A549 (cell line): ENCODE results near the gene PLCD1. TPM values are rescaled to one million over a fixed set of nuclear protein-coding genes. Genes with fewer than 3 reads are reported as not detected.

ENCODE experiments used
- ATAC-seq, 2 experiments: fragments of 200-7000 bp in 1 of 2; fragments of >200 bp in 1 of 2; cut with Nextera tagmentation in 1 of 2; cut with Tn5 transposase in 1 of 2; 3 replicates each; pipeline versions ENCODE4 v1.8.0 to v1.9.1; 2018 to 2020; ENCODE audit warnings: mild to moderate bottlenecking in 1 of 2, moderate library complexity in 1 of 2
- CTCF ChIA-PET: fragments of 300-600 bp; sonication (Branson Sonifier 250); formaldehyde crosslinking; extraction: SDS; loops from one replicate; lab custom pipeline; 2021; ENCODE audit warnings: antibody characterized with exemption, inconsistent platforms; lab: Yijun Ruan, JAX
- POLR2A ChIA-PET: fragments of 350-600 bp; formaldehyde crosslinking; extraction: SDS; loops from one replicate; lab custom pipeline; 2021; ENCODE audit warnings: antibody characterized with exemption, inconsistent platforms; lab: Yijun Ruan, JAX
- DNase-seq, 2 experiments: peaks; one replicate each; pipeline versions ENCODE4 v3.0.0 to v3.0.0-alpha.2; 2011 to 2016; ENCODE audit warnings: low read depth in 1 of 2, low spot score in 1 of 2
- FAIRE-seq: peaks from 2 replicates; lab custom pipeline; 2011; peaks lifted over from hg19 to GRCh38; lab: Jason Lieb, UNC
- H3K27ac ChIP-seq, 2 experiments: fragments of >200 bp; sonication (Bioruptor Twin); formaldehyde crosslinking; 3 replicates each; pipeline ENCODE4 v1.5.1; 2016 to 2017
- H3K4me1 ChIP-seq: fragments of >200 bp; sonication (Bioruptor Twin); formaldehyde crosslinking; 3 replicates; pipeline ENCODE4 v1.6.1; 2016
- H3K4me2 ChIP-seq: fragments of >200 bp; sonication (Bioruptor Twin); formaldehyde crosslinking; 3 replicates; pipeline ENCODE4 v1.6.1; 2016
- H3K4me3 ChIP-seq: fragments of >200 bp; sonication (Bioruptor Twin); formaldehyde crosslinking; 3 replicates; pipeline ENCODE4 v1.5.1; 2016
- H3K9me3 ChIP-seq: fragments of >200 bp; sonication (Bioruptor Twin); formaldehyde crosslinking; 3 replicates; pipeline ENCODE4 v1.6.1; 2016
- CBX8 ChIP-seq: fragments of 200-600 bp; sonication (generic); IDR thresholded peaks from 2 replicates; pipeline ENCODE4 v1.6.1; 2016
- CEBPB ChIP-seq, 2 experiments: fragments of >200 bp in 1 of 2; sonication (Bioruptor Twin) in 1 of 2; formaldehyde crosslinking in 1 of 2; IDR thresholded peaks; 2 replicates each; pipeline ENCODE4 v1.6.1; 2012 to 2016
- CHD2 ChIP-seq: fragments of 150-350 bp; IDR thresholded peaks from 2 replicates; pipeline ENCODE4 v1.6.1; 2014; ENCODE audit warnings: low read length; ENCODE audit not compliant: partially characterized antibody
- CHD4 ChIP-seq: fragments of 200-600 bp; sonication (generic); IDR thresholded peaks from 2 replicates; pipeline ENCODE4 v1.6.1; 2016; ENCODE audit warnings: antibody characterized with exemption, mild to moderate bottlenecking, borderline replicate concordance
- EHF ChIP-seq: fragments of 250-450 bp; sonication (Bioruptor Pico); IDR thresholded peaks from 2 replicates; pipeline ENCODE4 v1.5.0; 2020; ENCODE audit warnings: mild to moderate bottlenecking
- GATA3 ChIP-seq: IDR thresholded peaks from 2 replicates; pipeline ENCODE4 v1.6.1; 2012; ENCODE audit warnings: borderline replicate concordance
- HEYL ChIP-seq: fragments of 250-450 bp; sonication (Bioruptor Pico); IDR thresholded peaks from 2 replicates; pipeline ENCODE4 v1.8.0; 2021; ENCODE audit warnings: mild to moderate bottlenecking, moderate library complexity
- HOXA7 ChIP-seq: fragments of 250-450 bp; sonication (Bioruptor Pico); IDR thresholded peaks from 2 replicates; pipeline ENCODE4 v1.5.0; 2020; ENCODE audit warnings: mild to moderate bottlenecking, moderate library complexity
- HOXB13 ChIP-seq: fragments of 250-450 bp; sonication (Bioruptor Pico); IDR thresholded peaks from 2 replicates; pipeline ENCODE4 v1.5.0; 2020; ENCODE audit warnings: low read depth, mild to moderate bottlenecking, moderate library complexity
- HOXB5 ChIP-seq: fragments of 250-450 bp; sonication (Bioruptor Pico); IDR thresholded peaks from 2 replicates; pipeline ENCODE4 v1.5.0; 2020; ENCODE audit warnings: mild to moderate bottlenecking, moderate library complexity
- JUN ChIP-seq, 2 experiments: fragments of >200 bp; sonication (Bioruptor Twin); formaldehyde crosslinking; IDR thresholded peaks; 2 replicates in 1 of 2; 3 replicates in 1 of 2; pipeline ENCODE4 v1.6.1; 2016 to 2017
- MAX ChIP-seq: IDR thresholded peaks from 2 replicates; pipeline ENCODE4 v1.6.1; 2012
- PBX3 ChIP-seq: IDR thresholded peaks from 2 replicates; pipeline ENCODE4 v1.6.1; 2012
- RAD21 ChIP-seq, 2 experiments: fragments of >200 bp in 1 of 2; sonication (Bioruptor Twin) in 1 of 2; formaldehyde crosslinking in 1 of 2; IDR thresholded peaks in 1 of 2; conservative IDR thresholded peaks in 1 of 2; 2 replicates in 1 of 2; 3 replicates in 1 of 2; pipeline ENCODE4 v1.6.1; 2012 to 2018; ENCODE audit warnings: inconsistent platforms in 1 of 2
- REST ChIP-seq: fragments of 200-600 bp; sonication (generic); IDR thresholded peaks from 2 replicates; pipeline ENCODE4 v1.6.1; 2016; ENCODE audit warnings: antibody characterized with exemption, mild to moderate bottlenecking, moderate library complexity
- RFX5 ChIP-seq: fragments of 450-650 bp; IDR thresholded peaks from 2 replicates; pipeline ENCODE4 v1.7.1; 2014; ENCODE audit warnings: antibody characterized with exemption, mild to moderate bottlenecking, moderate library complexity
- SREBF2 ChIP-seq: fragments of 450-650 bp; IDR thresholded peaks from 2 replicates; pipeline ENCODE4 v1.6.1; 2014; ENCODE audit warnings: mild to moderate bottlenecking, moderate library complexity
- USF2 ChIP-seq: fragments of 450-650 bp; IDR thresholded peaks from 2 replicates; pipeline ENCODE4 v1.6.1; 2014; ENCODE audit warnings: antibody characterized with exemption
- WGBS: methylation state at CpG from one replicate; pipeline ENCODE4 v1.1.6; 2017; ENCODE audit errors: missing lambda C conversion rate; 5-methylcytosine and 5-hydroxymethylcytosine counted together
- polyA plus RNA-seq, 4 experiments: library from polyadenylated mRNA; depleted of rRNA in 3 of 4; stranded (reverse); fragments of >200 nt; fragmentation: RNase III in 1 of 4; extraction: RNeasy Plus Mini Kit Qiagen cat#74134 plus additional on column Dnase treatment in 1 of 4; gene quantifications; 2 replicates in 3 of 4; 3 replicates in 1 of 4; pipeline ENCODE4 v1.2.3, GENCODE V29; 2011 to 2017
- TF ChIP-seq, protein P1 (sequence below): fragments of 250-450 bp; sonication (Bioruptor Pico); IDR thresholded peaks from 2 replicates; pipeline ENCODE4 v1.5.0; 2021; ENCODE audit warnings: mild to moderate bottlenecking, moderate library complexity, borderline replicate concordance
- TF ChIP-seq, protein P2 (sequence below): fragments of 150-350 bp; IDR thresholded peaks from 2 replicates; pipeline ENCODE4 v1.6.1; 2014; ENCODE audit warnings: low read depth, mild to moderate bottlenecking, low read length
- TF ChIP-seq, protein P3 (sequence below): fragments of >200 bp; sonication (Bioruptor Twin); formaldehyde crosslinking; IDR thresholded peaks from 3 replicates; pipeline ENCODE4 v1.6.1; 2016

PLCD1 gene
- polyA plus RNA-seq, 2 of the 4 experiments (the other 2 are of a cell fraction): 3.9 to 4.8 TPM

GRCh38 chr3:38046027-38046426 is 16.6 kb upstream of the PLCD1 start (continued):
- TF ChIP-seq, protein P1, sequence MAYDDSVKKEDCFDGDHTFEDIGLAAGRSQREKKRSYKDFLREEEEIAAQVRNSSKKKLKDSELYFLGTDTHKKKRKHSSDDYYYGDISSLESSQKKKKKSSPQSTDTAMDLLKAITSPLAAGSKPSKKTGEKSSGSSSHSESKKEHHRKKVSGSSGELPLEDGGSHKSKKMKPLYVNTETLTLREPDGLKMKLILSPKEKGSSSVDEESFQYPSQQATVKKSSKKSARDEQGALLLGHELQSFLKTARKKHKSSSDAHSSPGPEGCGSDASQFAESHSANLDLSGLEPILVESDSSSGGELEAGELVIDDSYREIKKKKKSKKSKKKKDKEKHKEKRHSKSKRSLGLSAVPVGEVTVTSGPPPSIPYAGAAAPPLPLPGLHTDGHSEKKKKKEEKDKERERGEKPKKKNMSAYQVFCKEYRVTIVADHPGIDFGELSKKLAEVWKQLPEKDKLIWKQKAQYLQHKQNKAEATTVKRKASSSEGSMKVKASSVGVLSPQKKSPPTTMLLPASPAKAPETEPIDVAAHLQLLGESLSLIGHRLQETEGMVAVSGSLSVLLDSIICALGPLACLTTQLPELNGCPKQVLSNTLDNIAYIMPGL: no peak
- no peak for TF ChIP-seq HOXB13 (CRISPR knock-in tag)
- TF ChIP-seq REST: no peak
- no peak for TF ChIP-seq JUN (IDR thresholded peaks at IDR 0.05)
- TF ChIP-seq, all 56 proteins: peak for 0

DNA sequence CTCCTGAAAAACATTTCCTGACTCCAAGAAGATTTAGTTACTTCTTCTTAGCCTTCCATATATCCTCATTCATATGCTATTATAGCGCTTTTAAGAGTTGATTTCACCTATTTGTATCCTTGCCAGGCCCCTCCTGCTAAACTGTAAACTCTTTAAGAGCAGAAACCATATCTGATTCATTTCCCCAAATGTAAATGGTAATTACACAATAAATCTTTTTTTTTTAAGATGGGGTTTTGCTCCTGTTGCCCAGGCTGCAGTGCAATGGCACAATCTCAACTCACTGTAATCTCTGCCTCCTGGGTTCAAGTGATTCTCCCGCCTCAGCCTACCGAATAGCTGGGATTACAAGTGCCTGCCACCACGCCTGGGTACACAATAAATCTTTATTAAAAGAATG is 14.0 kb upstream of the PLCD1 start:
- H3K27ac ChIP-seq: no peak overlapping the region
- DNase-seq: no peak
- no peak overlapping the region for H3K4me3 ChIP-seq
- no peak for FAIRE-seq
- no peaks in the 10 kb centered on the region for H3K4me1 ChIP-seq
- no peak for ATAC-seq
- H3K4me2 ChIP-seq: no peak overlapping the region
- POLR2A ChIA-PET: no interaction called here
- TF ChIP-seq HOXA7 (no peak), SREBF2 (no peak), CHD4 (no peak), GATA3 (no peak), RFX5 (no peak), CHD2 (no peak), HEYL (CRISPR knock-in tag) (no peak), EHF (no peak), RAD21 (conservative IDR thresholded peaks at IDR 0.05 in 1 of 2, IDR thresholded peaks at IDR 0.05 in 1 of 2) (no peak), MAX (no peak), PBX3 (no peak), USF2 (no peak), HOXB5 (CRISPR knock-in tag) (no peak), CEBPB (IDR thresholded peaks at IDR 0.05) (no peak), CBX8 (no peak)
- TF ChIP-seq, protein P2, sequence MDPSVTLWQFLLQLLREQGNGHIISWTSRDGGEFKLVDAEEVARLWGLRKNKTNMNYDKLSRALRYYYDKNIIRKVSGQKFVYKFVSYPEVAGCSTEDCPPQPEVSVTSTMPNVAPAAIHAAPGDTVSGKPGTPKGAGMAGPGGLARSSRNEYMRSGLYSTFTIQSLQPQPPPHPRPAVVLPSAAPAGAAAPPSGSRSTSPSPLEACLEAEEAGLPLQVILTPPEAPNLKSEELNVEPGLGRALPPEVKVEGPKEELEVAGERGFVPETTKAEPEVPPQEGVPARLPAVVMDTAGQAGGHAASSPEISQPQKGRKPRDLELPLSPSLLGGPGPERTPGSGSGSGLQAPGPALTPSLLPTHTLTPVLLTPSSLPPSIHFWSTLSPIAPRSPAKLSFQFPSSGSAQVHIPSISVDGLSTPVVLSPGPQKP: no peak
- TF ChIP-seq, protein P3, sequence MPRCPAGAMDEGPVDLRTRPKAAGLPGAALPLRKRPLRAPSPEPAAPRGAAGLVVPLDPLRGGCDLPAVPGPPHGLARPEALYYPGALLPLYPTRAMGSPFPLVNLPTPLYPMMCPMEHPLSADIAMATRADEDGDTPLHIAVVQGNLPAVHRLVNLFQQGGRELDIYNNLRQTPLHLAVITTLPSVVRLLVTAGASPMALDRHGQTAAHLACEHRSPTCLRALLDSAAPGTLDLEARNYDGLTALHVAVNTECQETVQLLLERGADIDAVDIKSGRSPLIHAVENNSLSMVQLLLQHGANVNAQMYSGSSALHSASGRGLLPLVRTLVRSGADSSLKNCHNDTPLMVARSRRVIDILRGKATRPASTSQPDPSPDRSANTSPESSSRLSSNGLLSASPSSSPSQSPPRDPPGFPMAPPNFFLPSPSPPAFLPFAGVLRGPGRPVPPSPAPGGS: no peak
- WGBS: 70% methylated on average over 4 of the region's 4 CpGs
- CTCF ChIA-PET: no interaction called here
- no peaks in the 10 kb centered on the region for H3K9me3 ChIP-seq
